Stimulated activated CD4-positive, alpha-beta T cell treated with anti-CD3 and anti-CD28 coated beads, Interleukin-4, amount 100 ng/mL, for 24 hours (primary cell): ENCODE data around the gene OR8B3.

Source experiments
- DNase-seq: peaks from one replicate; pipeline ENCODE4 v3.0.0-alpha.2; 2020

OR8B3 gene

GRCh38 chr11:124346311-124346955 lies 52.4 kb downstream of the OR8B3 start:
- DNase-seq: no peak
